Glutamatergic neuron (in vitro differentiated cells): ENCODE measurements around the gene ASTN2. TPM values are rescaled to one million over a fixed set of nuclear protein-coding genes. Genes with fewer than 3 reads are reported as not detected.

Experiments
- DNase-seq: peaks from one replicate; pipeline ENCODE4 v3.0.0; 2022
- H3K27ac Mint-ChIP-seq: one replicate; pipeline ENCODE4 v1.8.0; 2020; ENCODE audit warnings: mild to moderate bottlenecking, mixed read lengths, inconsistent platforms; ENCODE audit not compliant: unreplicated experiment
- H3K27me3 Mint-ChIP-seq: one replicate; pipeline ENCODE4 v1.8.0; 2020; ENCODE audit warnings: mild to moderate bottlenecking, moderate library complexity, mixed read lengths, inconsistent platforms; ENCODE audit not compliant: unreplicated experiment
- H3K36me3 Mint-ChIP-seq: one replicate; pipeline ENCODE4 v1.8.0; 2020; ENCODE audit warnings: mild to moderate bottlenecking, mixed read lengths, inconsistent platforms; ENCODE audit not compliant: unreplicated experiment
- H3K4me1 Mint-ChIP-seq: one replicate; pipeline ENCODE4 v1.8.0; 2020; ENCODE audit warnings: mild to moderate bottlenecking, low read depth, mixed read lengths, inconsistent platforms; ENCODE audit not compliant: unreplicated experiment
- H3K4me3 Mint-ChIP-seq: one replicate; pipeline ENCODE4 v1.8.0; 2020; ENCODE audit warnings: mild to moderate bottlenecking, mixed read lengths, inconsistent platforms; ENCODE audit not compliant: unreplicated experiment
- H3K9me3 Mint-ChIP-seq: one replicate; pipeline ENCODE4 v1.8.0; 2020; ENCODE audit warnings: mild to moderate bottlenecking, moderate library complexity, mixed read lengths, inconsistent platforms; ENCODE audit not compliant: unreplicated experiment
- total RNA-seq: library from RNA; stranded (reverse); fragmentation: NEBNext Ultra II Directional; extraction: Animal tissue kit (Norgen Biotek cat#: 25700); gene quantifications from one replicate; pipeline ENCODE4 v1.2.1, GENCODE V29; 2021; ENCODE audit not compliant: unreplicated experiment
- TF ChIP-seq, protein P1 (sequence below): fragments of 200-600 bp; sonication (generic); IDR thresholded peaks from one replicate; pipeline ENCODE4 v1.5.0; 2021; ENCODE audit not compliant: partially characterized antibody, unreplicated experiment

ASTN2 gene
- total RNA-seq, 1 donor from 2014 or later, result 134 TPM

DNA sequence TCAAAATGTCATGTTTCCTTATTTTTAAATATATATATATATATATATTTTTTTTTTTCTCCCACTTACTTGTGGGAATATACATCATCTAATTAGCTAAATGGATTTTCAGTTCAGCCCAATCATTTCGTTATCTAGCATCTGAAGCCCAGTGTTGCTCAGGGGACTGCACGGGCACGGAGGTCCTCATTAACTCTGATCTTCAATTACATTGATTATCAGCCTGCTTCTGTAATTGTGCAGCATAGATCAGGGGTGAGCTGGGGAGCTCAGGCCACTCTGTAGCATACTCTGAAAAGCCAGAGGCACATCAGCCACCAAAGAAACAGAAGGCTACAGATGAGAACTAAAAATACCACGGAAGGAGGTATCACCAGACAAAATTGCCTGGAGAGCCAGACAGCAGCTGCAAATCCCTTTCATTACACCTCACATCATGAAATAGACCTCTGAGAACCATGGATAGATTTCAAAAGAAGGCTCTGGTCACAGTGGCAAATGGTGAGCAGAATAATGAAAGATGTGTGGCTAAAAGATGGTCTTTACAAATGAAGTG, 401.3 kb downstream of the ASTN2 start:
- Mint-ChIP-seq H3K27ac (no peak overlapping the region), H3K36me3 (no peaks in the 10 kb centered on the region), H3K4me1 (peaks cover 18% of the 10 kb centered on the region), H3K27me3 (peaks cover 2% of the 10 kb centered on the region), H3K9me3 (peaks cover 6% of the 10 kb centered on the region), H3K4me3 (no peak overlapping the region)
- peak; percentile 34 for DNase-seq
- TF ChIP-seq, protein P1, sequence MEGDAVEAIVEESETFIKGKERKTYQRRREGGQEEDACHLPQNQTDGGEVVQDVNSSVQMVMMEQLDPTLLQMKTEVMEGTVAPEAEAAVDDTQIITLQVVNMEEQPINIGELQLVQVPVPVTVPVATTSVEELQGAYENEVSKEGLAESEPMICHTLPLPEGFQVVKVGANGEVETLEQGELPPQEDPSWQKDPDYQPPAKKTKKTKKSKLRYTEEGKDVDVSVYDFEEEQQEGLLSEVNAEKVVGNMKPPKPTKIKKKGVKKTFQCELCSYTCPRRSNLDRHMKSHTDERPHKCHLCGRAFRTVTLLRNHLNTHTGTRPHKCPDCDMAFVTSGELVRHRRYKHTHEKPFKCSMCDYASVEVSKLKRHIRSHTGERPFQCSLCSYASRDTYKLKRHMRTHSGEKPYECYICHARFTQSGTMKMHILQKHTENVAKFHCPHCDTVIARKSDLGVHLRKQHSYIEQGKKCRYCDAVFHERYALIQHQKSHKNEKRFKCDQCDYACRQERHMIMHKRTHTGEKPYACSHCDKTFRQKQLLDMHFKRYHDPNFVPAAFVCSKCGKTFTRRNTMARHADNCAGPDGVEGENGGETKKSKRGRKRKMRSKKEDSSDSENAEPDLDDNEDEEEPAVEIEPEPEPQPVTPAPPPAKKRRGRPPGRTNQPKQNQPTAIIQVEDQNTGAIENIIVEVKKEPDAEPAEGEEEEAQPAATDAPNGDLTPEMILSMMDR, result no peak

DNA sequence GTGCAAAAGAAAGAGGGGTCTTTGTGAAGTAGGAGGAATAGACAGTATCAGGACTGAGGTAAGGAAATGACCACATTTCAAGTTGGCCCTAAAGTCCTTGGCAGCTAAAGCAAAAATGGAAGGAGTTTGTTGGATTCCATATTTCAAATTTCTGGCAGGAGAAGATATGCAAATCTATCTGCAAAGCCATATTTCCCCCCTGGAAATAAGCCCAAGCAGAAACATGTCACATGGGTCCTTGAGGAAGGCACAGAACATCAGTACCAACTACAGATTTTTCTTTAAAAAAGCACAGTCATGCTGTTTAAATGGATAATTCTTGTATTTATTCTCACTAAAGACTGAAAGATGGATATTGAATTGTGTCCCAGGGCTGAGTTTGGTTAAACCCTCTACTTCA, 404.8 kb downstream of the ASTN2 start:
- no peak overlapping the region for H3K27ac Mint-ChIP-seq
- peaks cover 2% of the 10 kb centered on the region for H3K27me3 Mint-ChIP-seq
- TF ChIP-seq, protein P1, result no peak
- H3K4me3 Mint-ChIP-seq, result no peak overlapping the region
- H3K36me3 Mint-ChIP-seq, result no peaks in the 10 kb centered on the region
- no peak for DNase-seq
- H3K4me1 Mint-ChIP-seq, result peaks cover 18% of the 10 kb centered on the region
- H3K9me3 Mint-ChIP-seq, result peaks cover 6% of the 10 kb centered on the region

DNA sequence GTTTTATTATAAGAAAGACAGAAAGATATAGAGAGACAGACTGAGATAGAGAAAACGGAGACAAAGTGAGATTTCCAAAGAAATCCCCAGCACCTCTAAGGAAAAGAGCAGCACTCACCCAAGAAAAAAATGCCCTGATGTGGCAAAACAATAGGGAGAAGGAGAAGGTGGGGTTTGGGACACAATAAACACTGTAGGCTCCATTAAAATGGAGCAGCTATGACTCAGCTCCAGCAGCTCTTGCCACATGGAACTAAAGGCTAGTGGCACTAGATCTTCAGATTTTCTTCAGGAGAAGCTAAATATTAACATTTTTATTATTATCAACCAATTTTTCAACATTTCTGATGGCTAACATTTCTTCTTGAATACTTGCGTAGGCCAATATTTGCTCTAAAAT, 406.0 kb downstream of the ASTN2 start:
- TF ChIP-seq, protein P1, result no peak
- Mint-ChIP-seq H3K27ac (no peak overlapping the region), H3K27me3 (no peaks in the 10 kb centered on the region)

DNA sequence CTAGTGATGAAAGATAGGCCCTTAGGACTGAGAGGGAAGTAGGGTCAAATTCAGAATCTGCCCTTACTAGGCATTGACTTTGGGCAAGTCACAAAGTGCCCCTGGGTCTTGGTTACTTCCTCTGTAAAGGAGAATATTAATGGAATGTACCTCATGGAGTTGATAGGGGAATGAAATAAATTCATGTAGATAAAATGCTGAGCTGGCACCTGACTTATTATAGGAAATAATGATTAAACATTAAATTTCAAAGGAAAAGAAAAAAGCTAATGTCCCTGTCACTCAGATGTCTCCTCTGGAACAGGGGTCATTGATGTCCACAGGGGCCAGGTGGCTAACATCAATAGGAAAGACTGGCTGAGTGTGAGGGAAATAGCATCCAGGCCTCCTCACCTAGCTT, 406.4 kb downstream of the ASTN2 start:
- H3K27me3 Mint-ChIP-seq, result no peaks in the 10 kb centered on the region
- peaks cover 1% of the 10 kb centered on the region for H3K9me3 Mint-ChIP-seq
- H3K36me3 Mint-ChIP-seq, result no peaks in the 10 kb centered on the region
- DNase-seq, result no peak
- no peak overlapping the region for H3K4me3 Mint-ChIP-seq
- peaks cover 9% of the 10 kb centered on the region for H3K4me1 Mint-ChIP-seq
- H3K27ac Mint-ChIP-seq, result no peak overlapping the region
- TF ChIP-seq, protein P1, result no peak

More for the DNA sequence above, 406.0 kb downstream of the ASTN2 start:
- DNase-seq, result no peak
- Mint-ChIP-seq H3K9me3 (peaks cover 4% of the 10 kb centered on the region), H3K4me3 (no peak overlapping the region), H3K36me3 (no peaks in the 10 kb centered on the region), H3K4me1 (peaks cover 11% of the 10 kb centered on the region)

DNA sequence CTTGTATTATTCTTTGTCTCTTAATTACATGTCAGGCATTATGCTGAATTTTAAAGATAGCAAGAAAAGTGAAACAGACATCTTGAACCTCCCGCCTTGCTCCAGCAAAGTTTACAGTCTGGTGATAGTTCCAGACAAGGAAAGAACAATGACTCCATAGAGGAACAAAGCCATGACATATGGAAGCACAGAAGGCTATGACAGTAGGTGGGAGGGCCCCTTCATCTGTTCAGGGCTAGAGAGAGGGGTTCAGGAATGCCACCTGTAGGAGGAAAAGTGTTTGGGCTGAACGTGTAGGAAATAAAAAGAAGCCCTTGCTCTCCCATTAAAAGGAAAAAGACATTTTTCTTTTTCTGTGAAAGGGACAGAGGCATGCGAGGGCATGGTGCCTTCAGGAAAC, 412.2 kb downstream of the ASTN2 start:
- Mint-ChIP-seq H3K27ac (no peak overlapping the region), H3K4me1 (peaks cover 2% of the 10 kb centered on the region), H3K27me3 (peaks cover 2% of the 10 kb centered on the region), H3K36me3 (peaks cover 4% of the 10 kb centered on the region), H3K4me3 (no peak overlapping the region), H3K9me3 (peaks cover 2% of the 10 kb centered on the region)
- no peak for DNase-seq
- TF ChIP-seq, protein P1, result no peak
